GM21619 (cell line): ENCODE results near the gene WIF1.

ENCODE experiments used
- ATAC-seq: cut with Tn5 transposase; IDR thresholded peaks from one replicate; pipeline ENCODE4 v1.9.1; 2021; ENCODE audit not compliant: unreplicated experiment

WIF1 gene, protein sequence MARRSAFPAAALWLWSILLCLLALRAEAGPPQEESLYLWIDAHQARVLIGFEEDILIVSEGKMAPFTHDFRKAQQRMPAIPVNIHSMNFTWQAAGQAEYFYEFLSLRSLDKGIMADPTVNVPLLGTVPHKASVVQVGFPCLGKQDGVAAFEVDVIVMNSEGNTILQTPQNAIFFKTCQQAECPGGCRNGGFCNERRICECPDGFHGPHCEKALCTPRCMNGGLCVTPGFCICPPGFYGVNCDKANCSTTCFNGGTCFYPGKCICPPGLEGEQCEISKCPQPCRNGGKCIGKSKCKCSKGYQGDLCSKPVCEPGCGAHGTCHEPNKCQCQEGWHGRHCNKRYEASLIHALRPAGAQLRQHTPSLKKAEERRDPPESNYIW

DNA sequence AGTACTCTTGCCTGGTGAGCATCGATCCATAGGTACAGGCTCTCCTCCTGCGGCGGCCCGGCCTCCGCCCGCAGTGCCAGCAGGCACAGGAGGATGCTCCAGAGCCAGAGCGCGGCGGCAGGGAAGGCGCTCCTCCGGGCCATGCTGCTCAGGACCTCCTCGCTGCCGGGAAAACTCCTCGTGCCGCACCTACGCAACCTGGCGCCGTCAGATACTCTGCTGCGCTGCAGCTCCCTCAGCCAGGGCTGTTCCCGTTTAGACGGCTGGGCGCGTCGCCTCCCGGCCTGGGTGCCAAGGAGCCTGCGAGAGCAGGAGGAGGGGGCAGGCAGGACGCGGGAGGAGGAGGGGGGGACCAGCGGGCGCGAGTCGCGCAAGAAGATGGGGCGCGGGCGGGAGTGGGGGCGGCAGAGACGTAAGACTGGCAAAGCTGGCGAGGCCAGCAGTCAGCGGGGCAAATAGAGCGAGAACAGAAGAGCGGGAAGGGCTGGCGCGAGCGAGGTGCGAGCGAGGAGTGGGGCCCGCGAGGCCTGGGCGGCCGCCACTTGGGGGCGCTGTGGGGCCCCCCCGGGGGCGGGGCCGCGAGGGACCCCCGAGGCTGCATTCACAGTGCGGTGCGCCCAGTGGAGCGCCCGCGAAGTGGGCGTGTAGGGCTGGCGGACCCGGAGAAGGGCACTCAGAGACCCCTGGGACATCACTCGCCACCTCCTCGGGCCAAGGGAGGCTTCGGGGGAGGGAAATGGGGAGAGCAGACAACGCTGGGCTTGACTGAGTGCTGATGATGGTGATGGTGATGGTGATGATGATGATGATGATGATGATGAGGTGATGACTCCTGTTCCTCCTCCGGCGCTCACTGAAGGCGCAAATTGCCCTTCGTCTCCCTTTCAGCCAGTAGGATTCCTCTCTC, at the start of gene WIF1:
Gene WIF1 (minus strand): TSS at position 257 of the 907 bp plus-strand sequence. CDS start 114 bp downstream, at position 143.
- ATAC-seq, result no peak

DNA sequence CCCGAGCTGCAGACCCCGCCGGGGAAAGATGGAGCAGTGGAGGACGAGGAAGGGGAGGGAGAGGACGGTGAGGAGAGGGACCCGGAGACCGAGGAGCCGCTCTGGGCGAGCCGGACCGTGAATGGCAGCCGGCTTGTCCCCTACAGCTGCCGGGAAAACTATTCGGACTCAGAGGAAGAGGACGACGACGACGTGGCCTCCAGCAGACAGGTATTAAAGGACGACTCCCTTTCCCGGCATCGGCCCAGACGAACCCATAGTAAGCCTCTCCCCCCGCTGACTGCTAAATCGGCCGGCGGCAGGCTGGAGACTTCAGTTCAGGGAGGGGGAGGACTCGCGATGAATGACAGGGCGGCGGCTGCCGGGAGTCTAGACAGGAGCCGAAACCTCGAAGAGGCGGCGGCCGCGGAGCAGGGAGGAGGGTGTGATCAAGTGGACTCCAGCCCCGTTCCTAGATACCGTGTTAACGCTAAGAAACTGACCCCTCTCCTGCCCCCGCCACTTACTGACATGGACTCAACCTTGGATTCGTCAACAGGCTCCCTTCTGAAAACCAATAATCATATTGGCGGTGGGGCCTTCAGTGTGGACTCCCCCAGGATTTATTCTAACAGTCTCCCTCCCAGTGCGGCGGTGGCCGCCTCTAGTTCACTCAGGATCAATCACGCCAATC, 49.2 kb upstream of the WIF1 start:
- ATAC-seq, result peak; percentile 46

DNA sequence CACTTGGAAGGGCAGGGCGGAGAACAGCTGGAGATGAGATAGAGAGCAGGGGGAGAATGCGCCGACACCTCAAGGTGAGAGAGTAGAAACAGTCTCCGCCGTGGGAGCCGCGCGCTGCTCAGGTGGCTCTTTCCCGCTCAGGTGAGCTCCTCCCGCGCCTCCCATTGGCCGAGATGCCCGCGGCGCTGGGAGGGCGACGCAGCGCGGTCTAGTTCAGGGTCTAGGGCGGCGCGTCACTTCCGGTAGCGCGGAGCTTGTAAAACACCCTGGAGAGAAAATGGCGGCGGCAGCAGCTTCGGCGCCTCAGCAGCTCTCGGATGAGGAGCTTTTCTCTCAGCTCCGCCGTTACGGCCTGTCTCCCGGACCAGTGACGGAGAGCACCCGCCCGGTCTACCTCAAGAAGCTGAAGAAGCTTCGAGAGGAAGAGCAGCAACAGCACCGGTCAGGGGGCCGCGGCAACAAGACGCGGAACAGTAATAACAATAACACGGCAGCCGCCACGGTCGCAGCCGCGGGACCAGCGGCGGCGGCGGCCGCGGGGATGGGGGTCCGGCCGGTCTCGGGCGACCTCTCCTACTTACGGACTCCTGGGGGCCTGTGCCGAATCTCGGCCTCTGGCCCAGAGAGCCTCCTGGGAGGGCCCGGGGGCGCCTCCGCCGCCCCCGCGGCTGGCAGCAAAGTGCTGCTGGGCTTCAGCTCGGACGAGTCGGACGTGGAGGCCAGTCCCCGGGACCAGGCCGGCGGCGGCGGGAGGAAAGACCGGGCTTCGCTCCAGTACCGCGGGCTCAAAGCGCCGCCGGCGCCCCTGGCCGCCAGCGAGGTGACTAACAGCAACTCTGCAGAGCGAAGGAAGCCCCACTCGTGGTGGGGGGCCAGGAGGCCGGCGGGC, 48.5 kb upstream of the WIF1 start, which contains the start of gene LEMD3:
Gene LEMD3 (plus strand): TSS at position 264 of the 889 bp plus-strand sequence. CDS start 14 bp downstream, at position 278.
- ATAC-seq, result peak; percentile 89

DNA sequence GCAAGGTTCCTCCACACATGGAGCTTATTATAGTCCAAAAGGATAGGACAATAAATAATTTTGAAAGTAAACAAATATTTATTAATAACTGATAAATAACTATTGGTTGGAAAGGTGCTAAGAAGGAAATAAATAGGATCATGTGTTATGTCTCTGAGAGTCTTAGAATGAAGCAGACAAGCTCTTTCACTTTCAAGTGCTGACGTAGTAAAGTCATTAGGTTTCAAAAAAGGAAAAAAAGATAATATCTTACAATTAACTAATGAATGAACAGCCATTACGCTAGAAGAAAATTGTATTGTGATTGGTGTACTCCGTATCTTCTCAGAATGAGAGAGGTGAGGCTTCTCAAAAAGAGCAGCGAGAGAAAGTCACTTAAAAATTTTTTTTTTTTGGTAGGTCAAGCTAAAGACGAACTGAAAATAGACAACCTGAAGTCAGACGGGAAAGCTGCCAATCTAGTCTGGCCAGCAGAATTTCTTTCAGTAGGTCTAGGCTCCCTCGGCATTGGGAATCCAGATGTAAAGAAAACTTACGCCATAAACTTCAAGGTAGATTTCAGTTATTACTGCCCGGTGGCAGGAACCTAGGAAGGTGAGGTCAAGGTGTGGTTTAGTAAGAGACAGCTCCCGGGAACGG, 47.7 kb upstream of the WIF1 start:
- peak; percentile 0 for ATAC-seq

DNA sequence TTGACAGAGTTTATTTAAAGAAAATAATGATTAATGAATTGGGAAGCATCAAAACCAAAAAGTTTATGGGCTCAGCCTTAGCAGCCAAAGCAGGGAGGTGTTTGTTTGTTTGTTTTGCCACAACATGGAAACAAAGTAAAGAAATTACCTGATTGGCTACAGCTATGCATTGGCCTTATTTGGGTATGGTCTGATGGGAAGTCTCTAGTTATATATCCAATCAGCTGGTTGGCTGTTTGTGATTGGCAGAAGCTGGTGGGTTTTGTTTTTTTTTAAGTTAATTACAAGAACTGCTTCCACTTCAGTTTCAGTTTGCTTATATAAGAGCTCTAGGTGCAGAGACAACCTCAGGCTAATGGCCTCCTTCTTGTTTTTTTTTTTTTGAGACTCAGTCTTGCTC, 43.7 kb upstream of the WIF1 start:
- no peak for ATAC-seq

DNA sequence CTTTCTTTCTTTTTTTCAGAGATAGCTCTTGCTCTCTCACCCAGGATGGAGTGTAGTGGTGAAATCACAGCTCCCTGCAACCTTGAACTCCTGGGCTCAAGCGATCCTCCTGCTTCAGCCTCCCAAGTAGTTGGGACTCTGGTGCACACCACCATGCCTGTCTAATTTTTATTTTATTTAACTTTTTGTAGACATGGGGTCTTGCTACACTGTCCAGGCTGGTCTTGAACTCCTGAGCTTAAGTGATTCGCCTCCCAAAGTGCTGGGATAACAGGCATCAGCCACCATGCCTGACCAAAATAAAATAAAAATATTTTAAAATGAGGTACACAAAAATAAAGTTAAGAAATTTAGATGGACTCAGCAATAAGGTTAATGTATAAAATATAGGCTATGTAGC, 43.1 kb upstream of the WIF1 start:
- ATAC-seq, result no peak

DNA sequence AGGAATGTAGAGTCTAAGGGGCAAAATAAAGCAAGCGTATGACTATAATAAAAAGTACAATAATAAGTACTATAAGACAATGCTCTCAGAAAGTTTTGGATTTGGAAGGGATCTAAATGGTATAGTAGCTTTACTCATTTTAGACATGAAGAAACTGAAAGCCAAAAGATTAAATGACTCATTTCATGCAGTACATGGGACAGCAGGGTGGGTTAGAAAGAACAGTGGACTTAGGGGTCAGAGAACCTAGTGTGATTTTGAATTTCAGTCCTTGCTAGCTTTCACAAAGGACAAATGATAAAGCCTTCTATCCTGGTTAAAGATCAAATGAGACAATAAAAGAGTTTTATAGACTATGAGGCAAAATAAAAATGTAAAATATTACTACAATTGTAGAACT, 41.5 kb upstream of the WIF1 start:
- ATAC-seq, result peak; percentile 83

DNA sequence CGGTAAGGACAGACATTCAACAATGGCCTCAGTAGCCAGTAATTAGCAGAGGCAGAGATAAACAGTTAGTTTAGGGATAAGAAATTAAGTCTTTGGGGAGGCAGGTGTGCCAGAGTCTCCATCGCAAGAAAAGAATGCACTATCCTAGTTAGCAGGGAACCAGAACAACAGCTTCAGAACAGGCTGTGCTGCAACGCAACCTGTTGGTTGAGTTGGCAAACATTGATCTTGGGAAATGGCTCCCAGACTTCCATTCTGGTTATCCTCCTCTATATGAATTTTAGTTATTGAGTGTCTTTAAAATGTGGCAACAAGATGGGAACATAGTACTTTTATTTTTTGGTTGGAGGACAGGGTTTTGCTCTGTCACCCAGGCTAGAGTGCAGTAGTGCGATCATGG, 36.0 kb upstream of the WIF1 start:
- no peak for ATAC-seq

DNA sequence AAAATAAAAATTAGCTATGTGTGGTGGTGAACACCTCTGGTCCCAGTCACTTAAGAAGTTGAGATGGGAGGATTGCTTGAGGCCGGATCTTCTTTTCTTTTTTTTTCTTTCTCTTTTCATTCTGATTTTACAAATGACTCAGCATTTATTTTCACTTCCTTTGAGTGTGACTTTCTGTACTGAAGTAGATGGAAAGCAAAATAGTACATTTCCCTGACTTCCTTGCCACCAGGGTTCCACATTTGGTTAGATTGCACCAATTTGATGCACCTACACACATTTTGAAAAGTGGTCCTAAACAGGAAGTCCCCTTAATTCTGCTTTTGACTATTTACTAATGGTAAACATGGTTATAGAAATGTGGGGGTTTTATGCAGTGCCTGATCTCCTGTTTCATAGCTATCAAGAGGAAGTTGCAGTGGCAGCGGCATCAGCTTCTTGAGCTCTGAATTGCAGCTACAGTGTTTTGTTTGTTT, 35.3 kb upstream of the WIF1 start:
- peak; percentile 93 for ATAC-seq

DNA sequence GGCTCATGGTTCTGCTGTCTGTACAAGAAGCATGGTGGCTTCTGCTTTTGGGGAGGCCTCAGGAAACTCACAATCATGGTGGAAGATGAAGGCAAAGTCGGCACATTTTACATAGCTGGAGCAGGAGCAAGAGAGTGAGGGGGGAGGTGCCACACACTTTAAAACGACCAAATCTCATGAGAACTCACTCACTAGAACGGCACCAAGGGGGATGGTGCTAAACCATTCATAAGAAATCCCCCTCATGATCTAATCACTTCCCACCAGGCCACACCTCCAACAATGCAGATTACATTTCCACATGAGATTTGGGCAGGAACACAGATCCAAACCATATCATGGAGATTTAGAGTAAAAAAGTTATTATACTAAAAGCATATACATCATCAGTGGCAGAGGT, 34.7 kb upstream of the WIF1 start:
- ATAC-seq, result no peak

DNA sequence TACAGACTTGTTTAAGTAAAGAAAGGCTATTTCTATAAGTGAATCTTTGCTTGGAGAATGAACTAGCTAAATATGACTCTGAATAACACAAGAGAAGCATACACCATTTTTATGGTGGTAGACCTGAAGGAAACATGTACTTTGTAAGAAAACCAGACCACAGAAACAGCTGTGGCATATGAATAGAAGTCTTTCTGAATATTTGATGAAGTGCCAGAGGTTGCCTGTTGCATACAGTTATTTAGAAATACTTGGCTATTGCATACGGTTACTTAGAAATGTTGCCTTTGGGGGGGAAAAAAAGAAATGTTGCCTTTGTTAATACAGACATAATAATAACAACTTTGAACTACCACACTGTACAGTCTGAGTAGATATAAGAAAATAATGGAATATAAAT, 31.5 kb upstream of the WIF1 start:
- no peak for ATAC-seq

DNA sequence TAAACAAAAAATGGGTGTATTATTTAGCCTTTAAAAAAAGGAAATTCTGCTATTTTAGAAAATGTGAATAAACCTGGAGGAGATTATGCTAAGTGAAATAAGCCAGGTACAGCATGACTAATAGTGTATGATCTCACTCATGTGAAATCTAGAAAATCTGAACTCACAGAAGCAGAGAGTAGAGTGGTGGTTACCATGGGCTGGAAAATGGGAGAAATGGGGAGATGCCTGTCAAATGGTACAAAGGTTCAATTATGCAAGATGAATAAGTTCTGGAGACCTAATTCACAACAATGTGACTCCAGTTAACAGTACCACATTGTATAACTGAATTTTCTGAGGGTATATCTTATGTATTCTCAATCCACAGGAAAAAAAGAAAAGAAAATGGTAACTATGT, 30.9 kb upstream of the WIF1 start:
- no peak for ATAC-seq

DNA sequence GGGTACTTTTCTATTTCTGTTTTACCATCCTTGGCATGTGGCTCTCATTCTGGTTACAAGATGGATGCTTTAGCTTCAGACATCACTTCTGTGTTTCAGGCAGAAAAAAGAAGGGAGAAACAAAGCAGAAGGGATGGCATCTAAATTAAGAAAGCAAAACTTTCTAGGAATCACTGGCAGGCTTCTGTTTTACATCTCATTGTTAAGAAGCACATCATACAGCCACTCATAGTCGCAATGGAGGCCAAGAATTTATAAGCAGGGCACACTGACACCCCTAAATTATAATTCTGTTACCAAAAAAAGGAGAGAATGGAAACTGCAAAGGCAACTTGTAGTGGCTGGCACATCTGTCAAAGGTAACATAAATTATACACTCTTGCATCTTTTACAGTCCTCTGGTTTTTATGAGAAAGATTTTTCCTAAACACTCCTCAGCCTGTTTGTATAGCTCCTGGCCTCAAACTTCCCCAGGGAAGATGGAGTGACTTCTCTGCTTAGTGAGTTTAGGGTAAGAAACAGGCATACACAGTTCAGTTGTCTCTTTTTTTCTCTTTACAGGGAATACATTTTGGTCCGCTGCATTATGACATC, 26.3 kb upstream of the WIF1 start:
- no peak for ATAC-seq

DNA sequence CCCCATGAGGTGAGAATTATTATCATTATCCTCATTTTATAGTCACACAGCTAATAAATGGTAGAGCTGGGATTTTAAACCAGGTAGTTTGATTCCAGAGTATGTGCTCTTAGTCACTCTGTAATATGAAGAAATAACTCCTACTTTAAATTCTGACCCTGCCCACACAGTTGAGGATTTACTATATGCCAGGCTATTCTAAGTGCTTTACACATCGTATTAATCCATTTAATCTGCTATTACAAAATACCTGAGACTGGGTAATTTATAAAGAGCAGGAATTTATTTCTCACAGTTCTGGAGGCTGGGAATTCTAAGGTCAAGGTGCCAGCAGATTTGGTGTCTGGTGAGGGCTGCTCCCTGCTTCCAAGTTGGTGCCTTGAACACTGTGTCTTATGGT, 19.6 kb upstream of the WIF1 start:
- no peak for ATAC-seq

DNA sequence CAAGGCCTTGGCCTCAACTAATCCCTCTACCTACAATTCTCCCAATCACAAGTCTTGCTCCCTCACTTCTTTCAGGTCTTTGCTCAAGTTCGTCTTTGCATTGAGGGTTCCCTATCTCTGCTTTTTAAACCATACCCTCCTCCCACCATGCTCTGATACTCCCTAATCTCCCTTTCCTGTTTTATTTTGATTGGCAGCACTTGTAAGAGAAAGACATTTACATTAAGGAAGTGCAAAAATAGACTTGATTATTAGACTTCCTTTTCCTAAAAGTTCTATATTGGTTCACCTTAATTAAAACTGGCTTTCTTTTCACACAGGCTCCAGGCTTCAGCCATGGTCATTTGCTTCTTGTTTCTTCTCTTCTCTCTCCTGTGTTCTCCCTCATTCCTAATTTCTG, 18.3 kb upstream of the WIF1 start:
- no peak for ATAC-seq

DNA sequence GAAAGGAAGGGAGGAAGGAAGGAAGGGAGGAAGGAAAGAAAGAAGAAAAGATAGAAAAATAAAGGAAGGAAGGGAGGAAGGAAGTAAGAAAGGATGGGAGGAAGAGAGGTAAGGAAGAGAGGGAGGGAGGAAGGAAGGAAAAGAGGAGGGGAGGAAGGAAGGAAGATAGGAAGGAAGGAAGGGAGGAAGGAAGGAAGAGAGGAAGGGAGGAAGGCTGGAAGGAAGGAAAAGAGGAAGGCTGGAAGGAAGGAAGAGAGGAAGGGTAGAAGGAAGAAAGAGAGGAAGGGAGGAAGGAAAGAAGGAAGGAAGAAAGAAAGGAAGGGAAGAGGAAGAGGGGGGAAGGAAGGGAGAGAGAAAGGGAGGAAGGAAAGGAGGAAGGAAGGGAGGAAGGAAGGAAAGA, 12.8 kb upstream of the WIF1 start:
- no peak for ATAC-seq

DNA sequence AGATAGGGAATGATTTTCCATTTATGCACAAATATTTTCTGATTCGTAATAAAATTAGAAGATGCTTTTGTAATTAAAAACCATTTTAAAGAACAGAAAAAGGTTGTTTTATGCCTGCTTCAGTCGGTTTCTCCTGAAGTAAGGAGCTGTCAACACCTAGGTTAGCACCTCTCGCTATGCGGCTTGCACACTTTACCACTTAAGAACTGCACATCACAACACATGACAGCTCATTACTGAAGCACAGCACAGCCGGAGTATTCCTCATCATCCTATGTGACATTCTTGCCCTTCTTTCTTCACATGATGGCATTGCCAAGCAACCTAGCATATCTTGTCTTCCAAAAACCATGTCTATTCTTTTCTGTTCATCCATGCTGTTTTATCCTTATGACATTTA, 5.4 kb upstream of the WIF1 start:
- no peak for ATAC-seq

DNA sequence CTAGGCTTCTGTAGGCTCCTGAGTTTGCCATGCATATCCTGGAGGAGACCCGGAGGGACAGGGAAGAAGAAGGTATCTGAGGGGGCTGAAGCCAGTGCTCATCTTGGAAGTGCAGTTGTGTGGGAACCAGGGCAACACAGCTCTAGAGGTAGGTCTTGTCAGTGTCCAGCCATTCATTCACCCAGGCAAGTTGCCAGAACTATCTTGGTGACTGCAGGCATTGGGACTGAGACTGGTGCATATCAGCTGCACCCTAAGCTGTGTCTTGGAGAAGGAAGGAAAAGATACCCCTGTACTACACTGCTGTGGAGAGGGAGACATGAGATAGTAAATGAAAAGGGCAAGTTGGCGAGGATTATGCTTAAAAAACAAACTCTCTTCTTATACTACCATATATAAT, 4.9 kb upstream of the WIF1 start:
- no peak for ATAC-seq

DNA sequence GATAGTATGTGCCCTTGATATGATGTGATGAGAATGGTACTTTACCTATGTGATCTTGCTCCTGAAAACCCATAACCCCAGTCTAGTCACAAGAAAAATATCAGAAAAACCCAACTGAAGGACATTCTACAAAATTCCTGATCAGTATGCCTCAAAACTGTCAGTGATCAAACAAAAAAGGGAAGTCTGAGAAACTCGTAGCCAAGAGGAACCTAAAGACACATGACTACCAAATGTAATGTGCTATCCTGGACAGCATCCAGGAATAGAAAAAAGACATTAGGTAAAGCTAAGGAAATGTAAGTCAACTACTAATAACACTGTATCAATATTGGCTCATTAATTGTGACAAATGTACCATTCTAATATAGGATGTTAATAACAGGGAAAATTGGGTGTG, 4.1 kb upstream of the WIF1 start:
- no peak for ATAC-seq
